GF-D8 (cell line): Measurements from ENCODE around the gene HS3ST4.
"Not testable (repeated sequence)": the region's sequence is repeated elsewhere in the genome, so short reads cannot be mapped to it uniquely, and the experiment has no call there.

Source experiments
- DNase-seq: peaks from one replicate; lab custom pipeline; 2025; lab: John Stamatoyannopoulos, UW

The HS3ST4 gene

GRCh38 chr16:25730396-25730795 is 38.6 kb downstream of the HS3ST4 start:
- DNase-seq = no peak

GRCh38 chr16:25734430-25735385 is 42.9 kb downstream of the HS3ST4 start:
- no peak for DNase-seq

- no peak for DNase-seq
Observed at GRCh38 chr16:25735645-25736044, 43.9 kb downstream of the HS3ST4 start.

- no peak for DNase-seq
Observed at GRCh38 chr16:25747160-25747758, 55.5 kb downstream of the HS3ST4 start.

- DNase-seq = no peak
Observed at GRCh38 chr16:25748092-25748654, 56.4 kb downstream of the HS3ST4 start.

GRCh38 chr16:25750488-25751216 is 58.9 kb downstream of the HS3ST4 start:
- DNase-seq = no peak

GRCh38 chr16:25751230-25751835 is 59.6 kb downstream of the HS3ST4 start:
- DNase-seq = no peak

GRCh38 chr16:25764466-25764865 is 72.7 kb downstream of the HS3ST4 start:
- DNase-seq = no peak

GRCh38 chr16:25771216-25771615 is 79.5 kb downstream of the HS3ST4 start:
- DNase-seq = no peak

- no peak for DNase-seq
Observed at GRCh38 chr16:25771812-25772568, 80.2 kb downstream of the HS3ST4 start.

- not testable (repeated sequence) for DNase-seq
Observed at GRCh38 chr16:25776214-25776613, 84.5 kb downstream of the HS3ST4 start.

GRCh38 chr16:25783226-25783625 is 91.5 kb downstream of the HS3ST4 start:
- DNase-seq = no peak

- no peak for DNase-seq
Observed at GRCh38 chr16:25785361-25785760, 93.6 kb downstream of the HS3ST4 start.

- no peak for DNase-seq
Observed at GRCh38 chr16:25786748-25787147, 95.0 kb downstream of the HS3ST4 start.

GRCh38 chr16:25788637-25789036 is 96.9 kb downstream of the HS3ST4 start:
- no peak for DNase-seq

- DNase-seq = no peak
Observed at GRCh38 chr16:25796239-25796638, 104.5 kb downstream of the HS3ST4 start.

GRCh38 chr16:25798065-25798464 is 106.3 kb downstream of the HS3ST4 start:
- DNase-seq = no peak

- DNase-seq = no peak
Observed at GRCh38 chr16:25799816-25800215, 108.1 kb downstream of the HS3ST4 start.

GRCh38 chr16:25812215-25812614 is 120.5 kb downstream of the HS3ST4 start:
- no peak for DNase-seq

- no peak for DNase-seq
Observed at GRCh38 chr16:25817295-25817694, 125.5 kb downstream of the HS3ST4 start.

GRCh38 chr16:25817876-25818275 is 126.1 kb downstream of the HS3ST4 start:
- no peak for DNase-seq
